Fibroblast of skin of abdomen (primary cell): ENCODE results near the gene AGBL4. TPM values are rescaled to one million over a fixed set of nuclear protein-coding genes. Genes with fewer than 3 reads are reported as not detected.
A peak's percentile ranks its signal among the peaks of the same experiment; 100 is the strongest.
"Not testable (repeated sequence)": the region's sequence is repeated elsewhere in the genome, so short reads cannot be mapped to it uniquely, and the experiment has no call there.

ENCODE experiments used
- DNase-seq: peaks from one replicate; pipeline ENCODE4 v3.0.0-alpha.2; 2013
- polyA plus RNA-seq, 2 experiments: library from polyadenylated mRNA; unstranded; fragments of 120-200 nt; gene quantifications; one replicate each; pipeline ENCODE4 v1.2.1, GENCODE V29; 2013; ENCODE audit not compliant: insufficient read length in 2 of 2

The AGBL4 gene
- polyA plus RNA-seq (2013, experiment 1 of 2; ENCODE audit: insufficient read length), result 0.06 TPM
- 0.09 TPM for polyA plus RNA-seq (2013, experiment 2 of 2; ENCODE audit: insufficient read length)

- DNase-seq, result peak; percentile 26
Observed at GRCh38 chr1:50023292-50024159, at the start of gene AGBL4. TSS of gene AGBL4 (minus strand) at chr1:50023954.

- no peak for DNase-seq
Observed at GRCh38 chr1:50066806-50067205, 43.1 kb upstream of the AGBL4 start.

GRCh38 chr1:50060279-50060678 lies 36.5 kb upstream of the AGBL4 start:
- peak; percentile 3 for DNase-seq

- DNase-seq, result no peak
Observed at GRCh38 chr1:50048791-50049190, 25.0 kb upstream of the AGBL4 start.

GRCh38 chr1:50047916-50048694 lies 24.4 kb upstream of the AGBL4 start:
- peak; percentile 4 for DNase-seq

GRCh38 chr1:50038237-50038809 lies 14.6 kb upstream of the AGBL4 start:
- DNase-seq, result no peak

- DNase-seq, result no peak
Observed at GRCh38 chr1:50027794-50028193, 4.0 kb upstream of the AGBL4 start.

GRCh38 chr1:49995734-49996133 lies 28.0 kb downstream of the AGBL4 start:
- no peak for DNase-seq

- DNase-seq, result no peak
Observed at GRCh38 chr1:49971088-49971487, 52.7 kb downstream of the AGBL4 start.

- DNase-seq, result no peak
Observed at GRCh38 chr1:49951385-49951784, 72.4 kb downstream of the AGBL4 start.

GRCh38 chr1:49915301-49915700 lies 108.5 kb downstream of the AGBL4 start:
- DNase-seq, result not testable (repeated sequence)

GRCh38 chr1:49906365-49906764 lies 117.4 kb downstream of the AGBL4 start:
- no peak for DNase-seq

- no peak for DNase-seq
Observed at GRCh38 chr1:49864581-49864980, 159.2 kb downstream of the AGBL4 start.

GRCh38 chr1:49854741-49855140 lies 169.0 kb downstream of the AGBL4 start:
- DNase-seq, result no peak

- DNase-seq, result no peak
Observed at GRCh38 chr1:49842596-49842995, 181.2 kb downstream of the AGBL4 start.

- no peak for DNase-seq
Observed at GRCh38 chr1:49841767-49842166, 182.0 kb downstream of the AGBL4 start.

GRCh38 chr1:49824261-49824660 lies 199.5 kb downstream of the AGBL4 start:
- no peak for DNase-seq

- no peak for DNase-seq
Observed at GRCh38 chr1:49817681-49818080, 206.1 kb downstream of the AGBL4 start.

- DNase-seq, result not testable (repeated sequence)
Observed at GRCh38 chr1:49787013-49787412, 236.7 kb downstream of the AGBL4 start.

GRCh38 chr1:49765034-49765433 lies 258.7 kb downstream of the AGBL4 start:
- no peak for DNase-seq

- not testable (repeated sequence) for DNase-seq
Observed at GRCh38 chr1:49738118-49738517, 285.6 kb downstream of the AGBL4 start.

- no peak for DNase-seq
Observed at GRCh38 chr1:49728377-49728776, 295.4 kb downstream of the AGBL4 start.

- no peak for DNase-seq
Observed at GRCh38 chr1:49723662-49724061, 300.1 kb downstream of the AGBL4 start.
